Nephron (organoid): Measurements from ENCODE around the gene E2F1.
A peak's percentile ranks its signal among the peaks of the same experiment; 100 is the strongest.

ENCODE experiments used
- H3K27ac Mint-ChIP-seq, 3 experiments: 2 replicates each; pipeline ENCODE4 v1.8.0; 2020; ENCODE audit warnings: mixed read lengths in 3 of 3, mild to moderate bottlenecking in 2 of 3, moderate library complexity in 1 of 3
- H3K27me3 Mint-ChIP-seq: 2 replicates; pipeline ENCODE4 v1.8.0; 2021; ENCODE audit warnings: low read depth, mild to moderate bottlenecking, moderate library complexity, mixed read lengths
- H3K36me3 Mint-ChIP-seq: 2 replicates; pipeline ENCODE4 v1.8.0; 2020; ENCODE audit warnings: low read depth, mixed read lengths
- H3K4me1 Mint-ChIP-seq: 2 replicates; pipeline ENCODE4 v1.8.0; 2020; ENCODE audit warnings: mixed read lengths
- H3K4me3 Mint-ChIP-seq, 3 experiments: 2 replicates each; pipeline ENCODE4 v1.8.0; 2020; ENCODE audit warnings: mild to moderate bottlenecking in 3 of 3, mixed read lengths in 3 of 3, moderate library complexity in 2 of 3
- H3K9me3 Mint-ChIP-seq: 2 replicates; pipeline ENCODE4 v1.8.0; 2020; ENCODE audit warnings: mixed read lengths
- CTCF ChIP-seq, 3 experiments: fragments of 200-600 bp; sonication (generic); IDR thresholded peaks; one replicate each; pipeline ENCODE4 v1.5.0; 2021; ENCODE audit warnings: antibody characterized with exemption in 3 of 3; ENCODE audit not compliant: unreplicated experiment in 3 of 3

Gene E2F1

GRCh38 chr20:33686984-33687366 is 790 bp upstream of the E2F1 start:
- no peak for TF ChIP-seq CTCF (IDR thresholded peaks at IDR 0.05; ENCODE audit: unreplicated experiment in 3 of 3)
- H3K4me3 Mint-ChIP-seq = peak overlapping the region; percentile 82 to 90 (median 87)
- no peaks in the 10 kb centered on the region for H3K36me3 Mint-ChIP-seq
- no peaks in the 10 kb centered on the region for H3K9me3 Mint-ChIP-seq
- peaks cover 15% of the 10 kb centered on the region for H3K4me1 Mint-ChIP-seq
- H3K27ac Mint-ChIP-seq = peak overlapping the region in 1 of 3 experiments; percentile 37
- H3K27me3 Mint-ChIP-seq = no peaks in the 10 kb centered on the region

GRCh38 chr20:33685328-33686099 is 671 bp downstream of the E2F1 start:
- Mint-ChIP-seq H3K27ac (no peak overlapping the region), H3K9me3 (no peaks in the 10 kb centered on the region)

GRCh38 chr20:33684533-33685327 is 1.5 kb downstream of the E2F1 start:
- peaks cover 15% of the 10 kb centered on the region for H3K4me1 Mint-ChIP-seq
- peak overlapping the region; percentile 30 to 69 (median 62) for H3K27ac Mint-ChIP-seq
- H3K9me3 Mint-ChIP-seq = no peaks in the 10 kb centered on the region
- no peaks in the 10 kb centered on the region for H3K36me3 Mint-ChIP-seq
- peak overlapping the region; percentile 76 to 86 (median 78) for H3K4me3 Mint-ChIP-seq
- H3K27me3 Mint-ChIP-seq = no peaks in the 10 kb centered on the region
- no peak for TF ChIP-seq CTCF (IDR thresholded peaks at IDR 0.05; ENCODE audit: unreplicated experiment in 3 of 3)

More at GRCh38 chr20:33685328-33686099, 671 bp downstream of the E2F1 start:
- H3K36me3 Mint-ChIP-seq = no peaks in the 10 kb centered on the region
- H3K27me3 Mint-ChIP-seq = no peaks in the 10 kb centered on the region
- H3K4me3 Mint-ChIP-seq = peak overlapping the region; percentile 76 to 86 (median 78)
- TF ChIP-seq CTCF (IDR thresholded peaks at IDR 0.05; ENCODE audit: unreplicated experiment in 3 of 3) = no peak
- peaks cover 15% of the 10 kb centered on the region for H3K4me1 Mint-ChIP-seq

- TF ChIP-seq CTCF (IDR thresholded peaks at IDR 0.05; ENCODE audit: unreplicated experiment in 3 of 3) = no peak
- Mint-ChIP-seq H3K27me3 (no peaks in the 10 kb centered on the region), H3K27ac (no peak overlapping the region), H3K4me1 (peaks cover 29% of the 10 kb centered on the region), H3K4me3 (no peak overlapping the region), H3K9me3 (no peaks in the 10 kb centered on the region), H3K36me3 (peaks cover 11% of the 10 kb centered on the region)
Observed at GRCh38 chr20:33681728-33682353, 4.3 kb downstream of the E2F1 start.

- Mint-ChIP-seq H3K9me3 (no peaks in the 10 kb centered on the region), H3K27me3 (no peaks in the 10 kb centered on the region), H3K27ac (no peak overlapping the region), H3K4me3 (no peak overlapping the region), H3K4me1 (peaks cover 32% of the 10 kb centered on the region), H3K36me3 (peaks cover 11% of the 10 kb centered on the region)
- TF ChIP-seq CTCF (IDR thresholded peaks at IDR 0.05; ENCODE audit: unreplicated experiment in 3 of 3) = no peak
Observed at GRCh38 chr20:33681288-33681687, 4.9 kb downstream of the E2F1 start.
